HT1080 (cell line): ENCODE results near the gene PRKCE. TPM values are rescaled to one million over a fixed set of nuclear protein-coding genes. Genes with fewer than 3 reads are reported as not detected.
"Not testable (repeated sequence)": the region's sequence is repeated elsewhere in the genome, so short reads cannot be mapped to it uniquely, and the experiment has no call there.

ENCODE experiments used
- DNase-seq: peaks from one replicate; pipeline ENCODE4 v3.0.0-alpha.2; 2015; ENCODE audit warnings: low read depth
- total RNA-seq: library from RNA; depleted of rRNA; stranded (reverse); fragments of >200 nt; shearing (Covaris generic); gene quantifications from 2 replicates; pipeline ENCODE4 v1.2.3, GENCODE V29; 2014

PRKCE gene
- total RNA-seq, 1 experiment from 2014 or later: 31.7 TPM

DNA sequence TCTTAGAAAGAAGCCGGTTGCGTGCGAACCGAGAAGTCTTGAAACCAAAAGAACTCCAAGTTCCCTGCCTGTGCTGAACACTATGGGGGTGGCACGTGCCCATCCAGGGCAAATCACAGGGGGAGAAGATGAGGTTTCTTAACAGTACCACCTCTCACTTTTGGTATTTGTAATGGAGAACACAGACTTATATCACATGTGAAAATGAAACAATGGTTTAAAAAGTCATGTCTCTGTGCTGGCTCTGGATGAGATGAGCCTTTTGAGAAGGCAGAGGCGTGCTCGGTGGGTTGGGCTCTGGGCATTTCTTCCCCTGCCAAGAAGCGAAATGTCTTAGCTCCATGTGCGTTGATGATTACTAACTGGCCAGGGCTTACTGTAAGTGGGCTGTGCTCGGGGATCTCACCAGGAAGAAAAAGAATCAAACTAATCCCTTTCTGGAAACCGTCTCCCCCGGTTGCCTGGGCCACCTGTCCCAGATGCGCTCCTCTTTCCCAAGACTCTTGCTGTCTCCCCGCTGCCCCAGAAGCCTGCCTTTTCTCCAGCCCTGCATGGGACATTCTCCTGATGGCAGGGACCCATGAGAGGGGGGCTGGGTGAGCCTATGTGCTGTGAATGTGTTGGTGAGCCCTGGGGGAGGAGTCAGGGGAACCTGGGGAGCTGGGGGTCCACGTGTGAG is 252.9 kb downstream of the PRKCE start:
- no peak for DNase-seq

DNA sequence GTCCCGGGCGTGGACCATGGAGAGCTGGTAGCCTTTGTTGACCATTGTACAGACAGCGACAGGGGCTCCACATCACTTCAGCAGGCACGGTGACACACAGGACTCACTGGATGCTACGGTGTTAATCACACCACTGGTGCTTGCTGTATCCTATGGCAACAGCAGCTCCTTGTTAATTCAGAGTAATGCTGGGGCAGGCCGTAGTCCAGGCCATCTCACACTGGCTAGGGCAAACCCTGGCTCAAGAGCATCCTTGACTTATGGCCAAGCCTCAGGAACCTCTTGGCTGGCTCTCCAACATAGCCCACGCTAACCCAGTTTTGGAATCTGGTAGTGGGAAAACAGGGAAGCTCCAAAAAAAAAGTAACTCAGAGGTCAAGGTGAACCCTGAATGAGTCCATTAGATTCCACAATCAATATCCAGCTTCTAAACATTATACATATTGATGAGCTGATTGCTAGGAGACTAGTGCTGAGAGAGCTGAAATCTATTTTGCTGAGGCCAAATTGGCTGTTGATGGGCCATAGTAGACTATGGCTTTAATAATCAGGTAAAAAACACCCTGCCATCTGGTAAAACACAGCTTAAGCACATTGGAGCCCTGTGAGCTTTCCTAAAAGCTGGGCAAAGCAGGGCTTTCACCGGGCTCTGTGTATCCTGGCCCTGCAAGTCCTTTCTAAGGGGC is 253.6 kb downstream of the PRKCE start:
- DNase-seq: no peak

DNA sequence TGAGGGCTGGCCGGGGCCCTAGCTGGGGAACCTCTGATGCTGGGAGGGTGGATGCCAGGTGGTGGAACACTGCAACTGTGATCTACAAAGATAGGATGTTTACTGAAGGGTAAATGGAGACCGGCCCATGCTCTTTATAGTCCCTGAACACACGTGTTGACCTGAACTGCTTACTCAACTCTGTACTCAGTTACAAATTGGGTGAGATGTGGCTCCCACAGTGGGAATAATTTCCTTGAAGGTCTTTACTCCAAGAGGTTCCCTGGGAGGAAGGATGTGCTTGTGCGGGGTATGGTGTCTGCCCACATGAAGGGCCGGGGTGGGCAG is 254.1 kb downstream of the PRKCE start:
- no peak for DNase-seq

DNA sequence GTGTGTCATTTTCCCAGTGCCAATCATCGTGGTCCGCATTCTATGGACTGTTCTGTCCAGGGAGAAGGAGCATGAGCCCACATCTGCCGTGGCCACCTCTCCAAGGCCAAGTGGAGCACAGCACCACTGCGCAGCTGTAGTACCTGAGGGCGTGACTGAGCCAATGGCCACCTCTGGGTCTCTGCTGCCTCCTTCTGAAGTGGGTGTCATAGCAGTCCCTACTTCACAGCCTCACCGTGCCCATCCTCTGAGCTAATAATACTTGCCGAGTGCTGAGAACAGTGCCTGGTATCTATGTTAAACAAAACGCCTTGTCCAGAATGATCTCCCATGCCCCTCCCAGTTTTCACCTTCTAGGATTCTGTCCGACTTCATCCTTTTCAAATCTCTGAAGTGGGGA is 256.1 kb downstream of the PRKCE start:
- no peak for DNase-seq

DNA sequence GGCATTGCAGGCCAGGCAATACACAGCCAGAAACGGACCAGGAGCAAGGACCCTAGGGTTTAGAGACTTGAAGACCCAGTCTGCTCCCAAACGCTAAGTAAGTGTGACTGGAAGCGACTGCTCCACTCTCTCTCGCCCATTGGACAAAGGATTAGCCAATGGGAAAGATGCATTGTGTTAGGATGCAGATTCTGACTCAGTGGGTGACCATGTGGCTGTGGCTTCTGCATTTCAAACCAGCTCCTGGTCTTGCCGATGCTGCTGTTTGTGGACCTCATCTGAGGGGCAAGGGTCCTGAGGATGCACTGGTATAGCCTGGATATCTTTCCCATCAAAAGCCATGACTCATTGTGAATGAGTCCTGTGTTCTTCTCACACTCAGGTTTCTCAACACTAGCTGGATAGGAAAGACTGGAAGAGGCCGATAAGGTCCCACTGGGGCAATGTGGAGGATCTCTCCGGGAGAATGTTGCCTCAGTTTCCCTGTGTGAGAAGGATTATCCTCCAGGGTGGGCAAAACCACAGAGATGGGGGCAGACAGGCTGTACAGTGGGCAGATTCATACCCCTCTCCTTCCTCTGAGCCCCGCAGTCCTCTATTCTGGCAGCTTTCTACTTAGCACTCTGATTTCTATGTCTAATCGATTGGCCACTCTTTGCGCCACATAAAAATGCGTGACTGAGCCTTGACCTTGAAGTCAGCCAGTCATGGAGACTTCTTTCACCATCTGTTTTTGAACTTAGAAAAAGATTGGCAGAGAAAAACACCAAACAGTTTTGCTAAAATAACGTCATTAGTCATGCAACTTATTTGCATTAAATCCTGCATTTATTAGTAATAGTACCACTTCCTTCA is 257.1 kb downstream of the PRKCE start:
- DNase-seq: peak; percentile 3

DNA sequence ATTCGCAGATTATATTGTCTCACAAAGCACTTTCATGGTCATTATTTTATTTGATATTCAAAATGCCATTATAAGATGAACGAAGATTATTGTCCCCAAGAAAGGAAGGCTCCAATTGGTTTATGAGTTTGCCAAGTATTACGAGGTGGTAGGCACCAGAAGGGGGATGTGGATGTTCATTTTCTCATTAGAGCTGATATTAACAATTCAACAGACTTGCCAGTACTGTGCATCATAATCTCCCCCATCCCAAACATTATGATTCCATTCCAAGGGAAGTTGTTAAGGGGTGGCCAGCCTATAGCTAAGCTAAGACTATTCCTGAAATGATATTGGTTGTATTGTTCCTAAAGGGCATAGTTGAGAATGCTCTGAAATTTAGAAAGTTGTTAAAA is 257.7 kb downstream of the PRKCE start:
- DNase-seq: no peak

DNA sequence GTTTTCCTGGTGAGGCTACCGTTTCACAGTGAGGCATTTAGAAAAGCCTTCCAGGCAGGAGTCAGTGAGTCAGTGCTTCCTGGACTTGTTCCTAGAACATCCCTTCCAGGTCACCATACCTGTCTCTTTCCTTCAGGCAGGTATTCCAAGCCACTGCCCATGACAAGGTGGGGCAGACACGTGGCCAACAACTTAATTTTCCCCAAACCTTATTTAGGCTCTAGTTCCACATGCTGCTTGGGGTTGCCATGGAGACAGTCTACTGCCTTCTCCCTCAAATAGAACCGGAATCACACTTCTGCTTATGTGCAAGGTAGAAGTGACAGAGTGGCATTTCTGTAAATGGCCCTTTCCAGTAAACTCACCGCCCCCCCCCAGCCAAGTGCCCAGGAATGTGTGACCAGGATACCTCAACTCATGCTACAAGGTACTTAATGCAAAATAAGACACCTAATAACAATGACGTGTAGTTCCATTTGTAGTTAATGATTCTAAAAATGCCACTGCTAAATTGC is 258.3 kb downstream of the PRKCE start:
- DNase-seq: peak; percentile 2

DNA sequence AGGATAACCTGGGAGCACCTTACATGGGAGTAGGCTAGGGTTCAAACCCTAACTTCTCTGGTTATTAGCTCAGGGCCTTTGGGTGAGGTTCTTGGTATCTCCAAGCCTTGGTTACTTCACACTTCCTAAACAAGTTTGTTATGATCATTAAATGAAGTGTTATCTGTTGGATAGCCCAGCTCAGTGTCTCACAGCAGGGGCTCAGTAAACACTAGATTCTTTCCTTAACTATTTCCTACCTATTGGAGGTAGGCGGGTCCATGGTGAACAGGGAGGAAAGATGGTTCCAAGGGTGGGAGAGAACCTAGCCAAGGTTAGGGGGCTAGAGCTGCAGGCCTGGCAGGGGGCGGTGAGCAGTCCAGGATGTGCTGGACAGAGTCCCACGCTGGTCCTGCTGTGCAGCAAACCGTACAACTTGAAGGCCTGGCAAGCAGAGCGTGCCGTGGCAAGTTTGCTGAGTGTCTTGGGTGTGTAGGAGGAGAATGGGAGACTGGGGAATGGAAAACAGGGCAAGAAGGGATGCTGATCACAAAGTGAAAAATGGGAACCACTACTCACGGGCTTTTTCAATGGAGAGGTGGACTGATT is 259.1 kb downstream of the PRKCE start:
- DNase-seq: no peak

DNA sequence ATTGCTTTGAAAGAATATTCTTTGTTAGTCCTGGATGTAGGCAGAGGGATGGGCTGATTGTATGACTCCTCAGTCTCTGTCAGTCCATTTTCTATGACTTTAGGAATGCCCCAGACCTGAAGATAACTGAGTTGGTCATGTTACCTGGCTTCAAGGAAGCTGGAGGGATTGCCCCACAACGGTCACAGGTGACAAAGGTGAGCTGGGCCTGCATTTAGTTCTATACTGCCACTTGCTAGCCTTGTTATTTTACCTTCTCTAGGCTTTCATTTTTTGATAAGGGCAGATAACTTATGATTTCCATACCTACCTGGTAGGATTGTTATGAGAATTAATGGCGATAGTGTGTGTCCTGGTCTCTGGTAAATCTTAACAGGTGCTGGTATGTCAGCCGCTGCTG is 260.1 kb downstream of the PRKCE start:
- no peak for DNase-seq

DNA sequence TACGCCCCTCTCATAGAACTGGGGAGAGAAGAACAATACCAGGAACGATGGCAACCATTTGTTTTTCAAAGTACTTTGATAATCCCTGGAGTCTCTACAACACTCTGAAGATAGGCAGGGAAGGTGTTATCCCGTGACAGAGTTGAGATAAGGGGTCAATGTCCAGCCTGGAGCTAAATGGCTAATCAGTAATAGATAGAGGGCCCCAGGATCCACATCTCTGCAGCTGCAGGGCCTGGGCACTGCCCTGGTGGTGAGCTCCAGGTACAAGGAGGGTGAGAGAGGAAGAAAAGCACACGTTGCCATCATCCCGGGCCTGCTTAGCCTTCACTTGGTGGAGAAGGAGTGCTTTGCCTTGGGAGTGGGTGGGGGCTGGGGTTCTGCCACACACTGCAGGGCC is 260.6 kb downstream of the PRKCE start:
- DNase-seq: no peak

DNA sequence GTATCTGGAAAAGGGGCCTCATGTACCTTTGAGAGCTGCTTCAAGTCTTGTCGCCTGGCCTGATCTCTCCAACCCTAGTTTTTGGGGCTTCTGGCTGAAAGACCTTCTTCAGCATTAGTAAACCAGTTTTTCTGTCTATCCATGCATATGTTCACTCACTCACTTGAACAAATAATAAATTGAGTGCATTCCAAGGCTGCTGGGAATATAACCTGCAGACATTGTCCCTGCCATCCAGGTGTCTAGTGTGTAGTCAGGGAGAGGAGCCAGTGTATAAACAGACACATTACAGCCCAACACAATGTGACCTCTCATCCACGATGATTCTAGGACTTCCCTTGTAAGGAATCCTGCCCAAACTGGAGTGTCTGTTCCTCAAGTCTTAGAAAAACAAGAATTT is 262.1 kb downstream of the PRKCE start:
- DNase-seq: no peak

DNA sequence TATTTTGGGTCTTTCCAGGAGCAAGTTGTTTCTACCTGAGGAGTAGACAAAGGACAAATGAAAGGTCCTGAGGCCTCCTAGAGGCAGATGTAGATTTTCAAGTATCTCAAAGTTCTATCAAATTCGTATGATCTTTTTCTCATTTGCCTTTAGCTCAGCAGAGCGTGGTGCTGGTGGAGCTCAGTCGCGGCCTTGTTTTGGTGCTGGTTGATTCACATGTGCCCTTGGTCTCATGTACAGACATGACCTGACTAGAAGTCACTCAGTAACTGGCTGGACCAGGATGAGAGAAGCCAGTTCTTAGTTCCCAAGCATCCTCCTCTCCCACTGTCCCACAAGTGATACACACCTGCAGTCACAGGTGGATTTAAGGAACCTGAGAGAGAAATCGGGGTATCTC is 264.0 kb downstream of the PRKCE start:
- no peak for DNase-seq

DNA sequence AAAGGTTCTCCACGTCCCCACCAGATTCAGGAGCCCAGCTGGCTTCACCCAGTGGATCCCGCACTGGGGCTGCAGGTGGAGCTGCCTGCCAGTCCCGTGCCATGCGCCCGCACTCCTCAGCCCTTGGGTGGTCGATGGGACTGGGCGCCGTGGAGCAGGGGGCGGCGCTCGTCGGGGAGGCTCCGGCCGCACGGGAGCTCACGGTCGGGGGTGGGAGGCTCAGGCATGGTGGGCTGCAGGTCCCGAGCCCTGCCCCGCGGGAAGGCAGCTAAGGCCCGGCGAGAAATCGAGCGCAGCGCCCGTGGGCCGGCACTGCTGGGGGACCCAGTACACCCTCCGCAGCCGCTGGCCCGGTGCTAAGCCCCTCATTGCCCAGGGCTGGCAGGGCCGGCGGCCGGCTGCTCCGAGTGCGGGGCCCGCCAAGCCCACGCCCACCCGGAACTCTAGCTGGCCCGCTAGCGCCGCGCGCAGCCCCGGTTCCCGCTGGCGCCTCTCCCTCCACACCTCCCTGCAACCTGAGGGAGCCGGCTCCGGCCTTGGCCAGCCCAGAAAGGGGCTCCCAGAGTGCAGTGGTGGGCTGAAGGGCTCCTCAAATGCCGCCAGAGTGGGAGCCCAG is 266.2 kb downstream of the PRKCE start:
- DNase-seq: not testable (repeated sequence)

DNA sequence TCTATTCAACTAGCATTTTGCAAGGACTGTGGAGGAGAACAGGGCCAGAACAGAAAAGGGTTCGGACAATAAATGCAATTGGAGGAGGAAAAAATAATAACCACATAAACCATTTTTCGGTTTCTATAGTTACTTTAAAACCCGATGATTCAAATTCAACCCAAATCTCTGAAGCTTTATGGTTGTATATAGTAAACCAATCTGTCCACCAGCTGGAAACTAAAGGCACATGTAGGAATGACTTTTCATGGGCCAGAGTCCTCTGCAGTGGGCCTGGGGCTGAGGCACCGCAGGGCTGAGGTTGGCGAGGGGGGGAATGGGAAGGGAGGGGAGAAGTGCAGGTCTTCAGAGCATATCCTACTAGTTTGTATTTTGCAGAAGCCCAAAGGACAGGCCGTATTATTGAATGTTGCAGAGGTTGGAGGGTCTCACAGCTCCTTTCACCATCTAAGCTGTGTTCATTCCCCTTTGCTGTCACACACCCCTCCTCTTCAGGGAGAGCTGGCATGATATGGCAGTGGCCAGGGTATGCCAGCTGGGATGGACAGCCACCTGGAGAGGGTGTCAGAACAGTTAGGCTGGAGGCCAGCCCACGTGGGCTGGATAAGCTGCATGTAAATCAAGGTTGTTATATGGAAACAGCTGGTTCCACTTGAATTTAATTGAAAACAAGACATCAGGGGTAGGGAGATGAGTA is 267.1 kb downstream of the PRKCE start:
- no peak for DNase-seq

DNA sequence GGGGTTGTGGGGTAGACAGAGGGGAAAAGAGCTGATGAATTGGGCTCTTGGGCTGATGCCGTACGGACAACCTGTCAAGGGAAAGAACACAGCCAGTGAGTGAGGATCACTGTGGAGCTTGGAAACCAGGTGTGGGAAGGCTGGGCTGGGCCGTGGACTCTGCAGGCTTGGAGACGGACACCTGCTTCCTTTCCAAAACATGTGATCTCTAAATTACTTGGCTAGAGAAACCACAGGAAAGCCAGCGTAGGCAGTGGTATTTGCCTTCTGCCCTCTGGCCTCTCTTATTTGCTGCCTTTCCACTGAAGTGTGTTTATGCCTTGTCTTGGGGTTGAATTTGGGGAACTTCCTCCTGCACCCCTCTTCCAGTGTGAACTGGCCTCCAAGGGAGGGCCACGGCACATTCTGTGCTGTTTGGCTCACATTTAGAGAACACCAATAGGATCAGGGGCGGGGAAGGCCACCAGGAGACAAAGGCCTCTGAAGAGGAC is 267.7 kb downstream of the PRKCE start:
- DNase-seq: no peak

DNA sequence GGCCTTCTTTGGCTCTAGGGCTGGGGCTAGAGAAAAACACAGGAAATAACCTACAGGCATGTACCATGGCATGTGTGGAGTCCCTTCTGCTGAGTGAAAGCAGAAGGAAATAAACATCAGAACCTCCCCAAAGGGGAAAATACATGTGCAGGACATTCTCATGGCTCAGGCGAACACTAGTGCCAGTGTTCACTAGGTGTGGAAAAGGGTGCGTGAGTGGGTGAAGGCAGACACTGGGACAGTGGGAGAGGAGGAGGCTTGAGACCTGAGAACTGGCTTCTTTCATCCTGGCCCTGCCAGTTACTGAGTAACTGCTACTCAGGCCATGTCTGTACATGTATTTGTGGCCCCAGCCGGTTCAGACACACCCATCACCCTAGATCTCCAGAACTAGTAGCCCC is 268.2 kb downstream of the PRKCE start:
- DNase-seq: no peak

DNA sequence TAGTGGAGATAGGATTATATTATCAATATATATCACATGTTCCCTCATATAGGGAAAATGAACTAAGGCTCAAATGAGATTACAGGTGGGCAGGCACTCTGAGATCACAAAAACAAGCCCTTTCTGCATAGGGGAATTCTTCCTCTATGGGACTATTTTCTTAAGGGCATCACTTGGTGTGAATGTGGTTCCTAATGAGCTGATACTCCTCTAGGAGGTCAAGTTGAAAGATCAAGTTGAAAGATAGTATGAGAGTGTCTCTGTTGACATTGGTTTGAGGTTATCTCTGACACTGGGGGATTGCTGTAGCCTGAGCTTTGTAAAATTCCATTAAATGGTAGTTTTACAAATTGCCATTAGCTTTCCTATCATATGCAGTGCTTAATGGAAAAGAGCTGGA is 270.4 kb downstream of the PRKCE start:
- DNase-seq: no peak

DNA sequence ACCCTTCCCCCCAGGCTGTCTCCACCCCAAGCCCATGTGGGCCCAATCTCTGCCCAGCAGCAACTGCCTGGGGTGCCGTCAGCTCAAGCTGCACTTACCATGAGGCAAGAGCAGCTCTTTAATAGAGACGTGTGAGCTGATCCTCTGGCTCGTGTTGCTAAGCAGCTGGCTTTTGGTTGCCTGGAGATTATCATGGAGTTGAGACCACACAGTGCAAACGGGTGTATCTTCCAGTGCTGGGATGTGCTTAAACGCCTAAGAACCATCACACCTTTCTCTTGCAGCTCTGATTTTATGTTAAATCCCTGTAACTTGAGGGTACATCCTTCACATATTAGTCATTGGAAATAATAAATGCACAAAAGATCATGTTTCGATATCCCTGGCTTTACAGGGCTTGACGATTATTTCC is 271.1 kb downstream of the PRKCE start:
- peak; percentile 3 for DNase-seq

DNA sequence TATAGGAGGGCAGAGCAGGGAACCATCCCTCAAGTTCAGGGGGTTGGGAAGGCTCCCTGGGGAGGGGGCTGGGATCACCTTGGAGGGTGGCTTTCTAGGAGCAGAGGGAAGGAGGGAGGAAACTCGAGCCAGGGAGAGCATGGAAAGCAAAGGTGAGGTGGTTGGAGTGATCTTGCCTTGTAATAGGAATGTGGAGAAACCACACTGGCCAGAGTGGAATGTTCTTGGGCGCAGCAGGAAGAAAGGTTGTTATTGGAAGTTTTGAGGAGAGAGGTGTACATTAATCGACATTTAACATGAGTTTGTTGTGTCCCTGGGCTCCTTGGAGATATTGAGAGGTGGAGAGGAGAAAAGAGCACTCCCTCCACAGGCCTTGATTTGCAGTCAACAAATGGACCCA is 272.2 kb downstream of the PRKCE start:
- no peak for DNase-seq

DNA sequence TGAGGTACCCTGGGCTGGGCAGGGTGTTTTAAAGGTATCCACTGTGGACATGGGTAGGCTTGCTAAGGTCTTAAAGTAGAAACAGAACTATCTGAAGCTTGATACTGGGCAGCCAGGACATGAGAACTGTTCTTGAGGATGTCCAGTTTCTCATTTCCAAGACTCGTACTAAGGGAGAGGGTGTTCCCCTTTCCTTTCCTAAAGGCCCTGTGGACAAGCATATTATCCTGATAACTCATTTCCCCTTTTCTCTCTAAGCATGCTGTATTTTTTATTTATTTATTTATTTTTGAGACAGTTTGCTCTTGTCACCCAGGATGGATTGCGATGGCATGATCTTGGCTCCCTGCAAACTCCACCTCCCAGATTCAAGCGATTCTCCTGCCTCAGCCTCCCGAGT is 273.6 kb downstream of the PRKCE start:
- no peak for DNase-seq
